SK-N-SH (cell line): ENCODE data around the gene NAPG.
"Not testable (repeated sequence)": the region's sequence is repeated elsewhere in the genome, so short reads cannot be mapped to it uniquely, and the experiment has no call there.

Experiments used
- CTCF ChIP-seq: fragments of 200-600 bp; sonication (generic); IDR thresholded peaks from 2 replicates; pipeline ENCODE4 v1.6.1; 2017; ENCODE audit warnings: antibody characterized with exemption, mild to moderate bottlenecking, moderate library complexity
- NRF1 ChIP-seq: IDR thresholded peaks from 2 replicates; pipeline ENCODE4 v1.6.1; 2012; ENCODE audit warnings: low read depth, mild to moderate bottlenecking, low read length

GRCh38 chr18:10569941-10570340, 44.1 kb downstream of the NAPG start:
- TF ChIP-seq NRF1, CTCF: not testable (repeated sequence)
